ENCODE data around the gene TRIM66.

DNA sequence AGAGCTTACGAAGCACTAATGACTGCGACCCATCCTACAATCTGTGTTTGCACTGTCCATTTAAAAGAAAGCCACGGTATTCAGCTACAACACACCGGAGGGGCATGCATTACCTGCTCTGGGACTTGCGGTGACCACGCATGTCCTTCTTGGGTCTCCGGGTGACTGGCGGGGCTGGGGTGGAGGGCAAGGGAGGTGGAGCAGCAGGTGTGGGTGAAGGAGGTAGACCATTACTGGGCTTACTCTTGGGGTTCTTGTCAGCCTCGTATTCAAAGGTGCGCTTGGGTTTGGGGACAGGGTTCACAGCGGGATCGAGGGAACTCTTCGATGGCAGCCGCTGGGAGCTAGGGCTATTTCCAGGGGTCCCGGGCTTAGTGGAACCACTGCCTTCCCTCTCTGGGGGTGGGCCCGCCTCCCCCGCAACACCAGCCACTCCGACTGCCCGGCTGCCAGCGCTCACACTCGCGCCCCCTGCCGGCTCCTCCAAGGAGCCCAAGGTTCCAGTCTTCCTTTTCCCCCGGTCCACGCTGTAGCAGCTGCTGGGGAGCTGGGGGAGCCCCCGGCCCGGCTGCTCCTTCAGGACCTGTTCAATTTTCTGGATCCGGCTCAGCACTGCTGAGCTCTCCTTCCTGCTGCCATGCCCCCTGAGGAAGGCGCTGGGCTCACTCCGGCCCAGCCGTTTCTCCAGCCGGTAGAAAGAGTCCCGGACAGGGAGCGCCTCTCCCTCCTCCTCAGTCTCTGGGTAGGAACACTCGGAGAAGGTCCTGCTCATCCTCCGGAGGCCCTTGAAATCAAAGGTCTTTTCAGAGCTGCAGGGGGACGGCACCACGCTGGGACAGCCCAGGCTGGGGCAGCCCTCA is 47.6 kb upstream of the TRIM66 start:
- no peak for TF ChIP-seq ZFPM2 (CRISPR knock-in tag; IDR thresholded peaks at IDR 0.05)
- TF ChIP-seq TAF1 (IDR thresholded peaks at IDR 0.05; ENCODE audit: control insufficient read depth, extremely low read depth, insufficient read depth, low read length, severe bottlenecking) = no peak
- TF ChIP-seq CTCF (IDR thresholded peaks at IDR 0.05 in 2 of 3, conservative IDR thresholded peaks at IDR 0.05 in 1 of 3; ENCODE audit: insufficient read depth in 2 of 3, low read depth in 1 of 3, low read length in 3 of 3) = peak; percentile 61 to 73 (median 69); a peak in 5 of 6 replicates
- TF ChIP-seq YY1 (IDR thresholded peaks at IDR 0.05; ENCODE audit: borderline replicate concordance in 1 of 3, control insufficient read depth in 1 of 3, extremely low read depth in 1 of 3, insufficient read depth in 3 of 3, insufficient read length in 1 of 3, insufficient replicate concordance in 2 of 3, low read depth in 1 of 3, low read length in 2 of 3) = no peak
- no peak for TF ChIP-seq IRF2 (CRISPR knock-in tag; IDR thresholded peaks at IDR 0.05)
- no peak for TF ChIP-seq ZSCAN29 (IDR thresholded peaks at IDR 0.05)
- no peak for TF ChIP-seq POLR2A (conservative IDR thresholded peaks at IDR 0.05)
- TF ChIP-seq HMG20A (CRISPR knock-in tag; conservative IDR thresholded peaks at IDR 0.05) = no peak
- no peak for TF ChIP-seq POLR2AphosphoS2 (IDR thresholded peaks at IDR 0.05; ENCODE audit: low read length)
- no peak for TF ChIP-seq TGIF2 (CRISPR knock-in tag; IDR thresholded peaks at IDR 0.05)

All from K562 (cell line).